ENCODE results near the gene TMEM170B.

- TF ChIP-seq CTCF (IDR thresholded peaks at IDR 0.05) (no peak), POLR2A (IDR thresholded peaks at IDR 0.05) (no peak)
Measured at GRCh38 chr6:11525468-11526155, 11.9 kb upstream of the TMEM170B start.

Measured in vagina (tissue), 2 donors.